GM12874 (cell line): ENCODE data around the gene SLC66A1.

Source experiments
- TF ChIP-seq, protein P1 (sequence below): IDR thresholded peaks from 2 replicates; pipeline ENCODE4 v1.5.1; 2011; ENCODE audit warnings: low read depth, mild to moderate bottlenecking, control low read depth, low read length, moderate library complexity; ENCODE audit not compliant: insufficient read depth

The SLC66A1 gene

DNA sequence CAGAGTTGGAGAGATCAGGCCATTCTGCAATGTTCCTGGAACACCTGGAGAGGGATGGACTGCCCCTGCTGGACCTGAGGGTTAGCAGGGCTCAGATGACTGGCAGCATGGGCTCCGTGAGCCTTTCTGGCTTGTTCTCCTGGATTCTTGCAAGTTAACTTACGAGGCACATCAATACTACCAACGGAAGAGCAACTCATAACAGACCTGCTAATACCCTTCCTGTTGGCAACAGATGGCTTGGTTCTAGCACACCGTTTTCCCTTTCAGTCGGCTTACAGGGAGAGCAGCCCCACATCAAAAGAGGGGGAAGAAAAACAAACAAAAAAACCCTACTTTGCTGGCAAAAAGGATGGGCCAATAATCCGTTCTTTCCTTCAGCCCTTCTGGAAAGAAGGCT lies 47.9 kb downstream of the SLC66A1 start:
- TF ChIP-seq, protein P1, sequence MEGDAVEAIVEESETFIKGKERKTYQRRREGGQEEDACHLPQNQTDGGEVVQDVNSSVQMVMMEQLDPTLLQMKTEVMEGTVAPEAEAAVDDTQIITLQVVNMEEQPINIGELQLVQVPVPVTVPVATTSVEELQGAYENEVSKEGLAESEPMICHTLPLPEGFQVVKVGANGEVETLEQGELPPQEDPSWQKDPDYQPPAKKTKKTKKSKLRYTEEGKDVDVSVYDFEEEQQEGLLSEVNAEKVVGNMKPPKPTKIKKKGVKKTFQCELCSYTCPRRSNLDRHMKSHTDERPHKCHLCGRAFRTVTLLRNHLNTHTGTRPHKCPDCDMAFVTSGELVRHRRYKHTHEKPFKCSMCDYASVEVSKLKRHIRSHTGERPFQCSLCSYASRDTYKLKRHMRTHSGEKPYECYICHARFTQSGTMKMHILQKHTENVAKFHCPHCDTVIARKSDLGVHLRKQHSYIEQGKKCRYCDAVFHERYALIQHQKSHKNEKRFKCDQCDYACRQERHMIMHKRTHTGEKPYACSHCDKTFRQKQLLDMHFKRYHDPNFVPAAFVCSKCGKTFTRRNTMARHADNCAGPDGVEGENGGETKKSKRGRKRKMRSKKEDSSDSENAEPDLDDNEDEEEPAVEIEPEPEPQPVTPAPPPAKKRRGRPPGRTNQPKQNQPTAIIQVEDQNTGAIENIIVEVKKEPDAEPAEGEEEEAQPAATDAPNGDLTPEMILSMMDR, result no peak

DNA sequence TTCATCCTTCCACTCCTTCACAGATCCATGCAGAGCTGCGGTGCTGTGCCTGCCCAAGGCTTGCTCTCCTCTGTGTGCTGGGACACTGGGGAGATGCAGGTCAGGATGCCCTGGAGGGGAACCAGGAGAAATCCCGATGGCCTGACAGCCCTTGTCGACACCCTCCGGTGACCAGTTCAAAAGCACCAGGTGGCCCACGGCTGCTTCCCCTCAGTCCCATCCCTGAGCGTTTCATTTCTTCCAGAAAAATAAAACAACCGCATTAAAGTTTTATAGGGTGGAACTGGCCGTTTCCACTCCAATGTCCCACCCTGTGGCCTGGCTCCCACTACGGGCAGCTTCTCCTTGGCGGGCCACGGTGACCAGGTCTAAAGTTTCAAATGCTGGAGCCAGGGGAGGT lies 48.3 kb downstream of the SLC66A1 start:
- TF ChIP-seq, protein P1, result no peak

DNA sequence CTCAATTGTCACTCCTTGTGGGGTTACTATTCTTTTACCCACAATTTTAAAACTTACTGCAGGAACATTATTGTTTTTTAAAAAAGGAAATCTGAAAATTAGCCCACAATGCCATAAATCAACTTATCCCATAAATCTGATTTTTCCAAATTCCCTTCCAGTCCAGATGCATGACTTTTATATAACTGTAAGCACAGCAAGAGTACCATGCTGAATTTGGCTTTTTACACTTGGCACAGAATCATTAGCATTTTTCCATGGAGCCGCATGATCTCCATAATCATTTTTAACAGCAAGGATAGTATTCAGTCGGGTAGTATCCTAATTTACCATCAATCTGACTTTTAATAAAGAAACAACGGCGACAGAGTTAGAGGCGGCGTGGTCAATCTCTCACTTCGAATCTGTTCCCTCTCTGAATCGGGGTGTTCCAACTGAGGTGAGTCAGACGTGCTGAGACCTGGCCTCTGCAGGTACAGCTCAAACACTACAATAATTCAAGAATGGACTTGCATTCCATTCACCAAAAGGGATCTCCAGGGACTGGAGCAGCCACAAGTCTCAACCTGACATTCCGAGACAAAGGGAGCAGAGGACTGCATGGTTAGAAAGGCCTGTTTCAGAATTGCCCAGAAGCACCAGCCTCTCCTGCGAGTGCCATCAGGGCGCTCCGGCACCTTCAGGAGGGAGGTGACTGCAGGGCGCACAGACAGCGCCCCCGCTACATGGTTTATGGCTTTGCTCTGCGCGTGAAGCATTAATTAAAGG lies 48.9 kb downstream of the SLC66A1 start:
- TF ChIP-seq, protein P1, result no peak

DNA sequence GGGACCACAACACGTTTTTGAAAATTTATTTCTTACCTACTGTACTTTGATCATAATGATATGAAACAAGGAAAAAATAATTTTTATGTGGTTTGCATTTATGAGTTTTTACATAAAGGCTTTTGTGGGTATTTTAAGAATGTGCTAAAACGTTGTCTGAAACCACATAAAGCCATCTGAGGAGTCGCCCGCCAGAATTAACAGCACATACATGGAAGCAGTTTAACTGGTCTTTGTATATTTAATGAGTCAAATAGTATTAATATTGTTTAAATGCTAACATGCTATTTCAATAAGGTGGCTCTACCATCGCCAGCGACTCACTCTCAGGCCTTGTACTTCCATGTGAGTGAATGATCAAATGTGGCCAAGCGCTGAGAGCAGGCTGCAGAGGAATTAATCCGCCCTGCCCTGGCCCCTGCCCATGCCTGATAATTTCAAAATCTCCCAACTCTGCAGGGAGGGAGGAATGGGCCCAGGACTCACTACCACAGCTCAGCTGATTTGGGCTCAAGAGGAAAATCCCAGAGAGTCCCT lies 49.6 kb downstream of the SLC66A1 start:
- TF ChIP-seq, protein P1, result no peak

DNA sequence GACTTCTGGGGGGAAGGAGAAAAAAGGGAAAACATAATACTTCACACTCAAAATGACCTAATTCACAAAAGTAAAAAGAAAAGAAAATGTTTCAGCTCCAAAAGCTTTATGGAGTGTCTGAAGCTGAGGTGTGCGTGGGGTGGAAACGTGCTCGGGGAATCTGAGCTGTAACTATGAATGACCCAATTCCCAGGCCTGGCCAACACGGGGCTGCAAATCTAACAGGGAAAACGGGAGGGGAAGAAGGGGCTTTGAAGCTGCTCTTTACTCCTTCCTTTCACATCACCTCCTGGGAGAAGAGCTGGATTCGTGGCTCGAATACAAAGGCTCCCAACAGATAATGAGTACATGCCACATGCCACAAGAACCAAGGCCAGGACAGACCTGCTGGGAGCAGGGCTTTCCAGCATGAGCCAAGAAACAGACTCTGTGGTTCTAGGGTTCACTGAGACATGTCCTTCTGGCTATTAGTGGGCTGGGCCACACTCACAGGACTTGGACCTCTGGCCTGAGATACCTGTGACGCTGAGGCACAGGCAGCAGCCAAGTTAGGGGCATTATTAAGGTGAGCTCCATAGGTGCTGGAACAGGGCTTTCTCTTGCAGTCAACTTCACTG lies 51.5 kb downstream of the SLC66A1 start:
- TF ChIP-seq, protein P1, result no peak

DNA sequence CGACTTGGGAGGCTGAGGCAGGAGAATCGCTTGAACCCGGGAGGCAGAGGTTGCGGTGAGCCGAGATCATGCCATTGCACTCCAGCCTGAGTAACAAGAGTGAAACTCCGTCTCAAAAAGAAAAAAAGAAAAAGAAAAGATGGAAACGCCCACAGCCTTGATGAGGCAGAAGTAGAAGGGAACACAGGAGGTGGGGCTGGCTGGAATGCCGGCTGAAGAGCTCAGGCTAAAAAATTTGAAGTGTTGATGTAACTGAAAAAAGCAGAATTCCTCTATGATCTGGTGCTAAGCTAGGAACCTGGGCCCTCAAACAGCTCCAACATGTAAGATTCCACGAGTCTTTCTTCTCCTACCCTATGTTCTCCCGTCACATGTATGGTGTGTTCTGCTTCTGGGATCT lies 53.6 kb downstream of the SLC66A1 start:
- TF ChIP-seq, protein P1, result no peak

DNA sequence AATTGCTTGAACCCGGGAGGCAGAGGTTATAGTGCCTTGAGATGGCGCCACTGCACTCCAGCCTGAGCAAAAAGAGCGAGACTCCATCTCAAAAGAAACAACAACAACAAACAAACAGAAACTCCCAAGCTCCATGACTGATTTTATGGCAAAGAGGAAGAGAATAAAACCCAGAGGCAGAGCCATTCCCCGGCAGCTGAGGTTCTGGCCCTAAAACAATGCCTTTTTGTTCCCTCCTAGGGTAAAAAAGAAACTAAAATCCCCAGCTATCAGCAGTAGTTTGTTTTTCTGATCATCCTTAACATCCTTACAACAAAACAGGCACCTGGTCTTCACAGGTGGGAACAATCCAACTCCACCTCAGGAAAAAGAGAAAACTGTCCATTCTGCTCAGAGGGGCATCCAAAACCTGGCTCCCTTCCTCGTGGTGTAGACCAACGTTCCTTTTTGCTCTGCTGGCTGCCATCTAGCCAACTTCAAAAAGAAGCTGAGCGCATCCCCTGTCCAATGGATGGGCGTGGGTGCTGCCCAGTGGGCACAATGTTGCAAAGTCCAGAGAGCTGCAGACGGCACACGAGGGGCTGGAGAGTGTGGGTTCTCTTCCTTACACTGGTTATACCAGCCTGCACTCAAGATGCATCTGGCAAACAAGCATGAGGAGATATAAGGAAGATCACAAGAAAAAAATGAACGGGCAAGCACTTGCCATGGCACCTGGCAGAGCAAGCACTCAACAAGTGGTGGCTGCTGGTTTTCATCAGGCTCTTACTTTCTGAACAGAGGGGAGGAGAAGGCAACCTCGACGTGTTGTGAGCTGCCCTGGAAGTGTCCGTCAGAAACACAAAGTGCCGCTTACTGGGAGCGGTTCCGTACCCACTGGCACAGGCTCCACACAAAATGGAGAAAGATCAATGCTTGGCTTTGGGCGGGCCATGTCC lies 54.7 kb downstream of the SLC66A1 start:
- TF ChIP-seq, protein P1, result no peak
